B cell (primary cell): Measurements from ENCODE around the gene KIAA0825. TPM values are rescaled to one million over a fixed set of nuclear protein-coding genes. Genes with fewer than 3 reads are reported as not detected.

Source experiments
- ATAC-seq: fragments of 200-7000 bp; cut with Tn5 transposase; one replicate; pipeline ENCODE4 v1.10.0; 2021; ENCODE audit warnings: low read depth, mild to moderate bottlenecking, moderate number of reproducible peaks, moderate library complexity
- CTCF ChIA-PET: fragments of 350-600 bp; sonication (Branson Sonifier 250); formaldehyde crosslinking; loops from one replicate; lab custom pipeline; 2021; ENCODE audit warnings: antibody characterized with exemption, inconsistent platforms; lab: Charles Lee
- POLR2A ChIA-PET: fragments of 350-600 bp; sonication (Branson Sonifier 250); formaldehyde crosslinking; loops from one replicate; lab custom pipeline; 2021; ENCODE audit warnings: antibody characterized with exemption; lab: Charles Lee
- DNase-seq: peaks from one replicate; pipeline ENCODE4 v3.0.0; 2013
- H2AFZ ChIP-seq: 2 replicates; pipeline ENCODE4 v1.6.1; 2012; ENCODE audit warnings: mild to moderate bottlenecking, low read depth, low read length; ENCODE audit not compliant: insufficient read depth, poor library complexity, severe bottlenecking
- H3K27ac ChIP-seq, 2 donors: 1 replicate in 1 of 2; 2 replicates in 1 of 2; pipeline ENCODE4 v1.5.1; 2012 to 2013; ENCODE audit warnings: low read length in 2 of 2, mild to moderate bottlenecking in 2 of 2, moderate library complexity in 1 of 2
- H3K27me3 ChIP-seq, 4 experiments: fragments of 200-600 bp in 1 of 4; sonication (generic) in 1 of 4; replicated peaks in 1 of 4; 1 replicate in 2 of 4; 2 replicates in 2 of 4; pipeline versions ENCODE4 v1.6.1 to v1.7.0; 2013 to 2016; ENCODE audit warnings: low read length in 3 of 4, mild to moderate bottlenecking in 2 of 4, mixed read lengths in 1 of 4, moderate library complexity in 1 of 4; ENCODE audit not compliant: insufficient read depth in 4 of 4, control insufficient read depth in 3 of 4; ENCODE audit errors: control extremely low read depth in 1 of 4
- H3K36me3 ChIP-seq, 2 experiments: replicated peaks in 1 of 2; 1 replicate in 1 of 2; 2 replicates in 1 of 2; pipeline versions ENCODE4 v1.6.1 to v1.7.1; 2013; ENCODE audit warnings: low read length in 1 of 2; ENCODE audit not compliant: insufficient read depth in 2 of 2, control insufficient read depth in 1 of 2; ENCODE audit errors: control extremely low read depth in 1 of 2, extremely low read depth in 1 of 2
- H3K4me1 ChIP-seq, 2 donors: fragments of 200-600 bp in 1 of 2; sonication (generic) in 1 of 2; 1 replicate in 1 of 2; 2 replicates in 1 of 2; pipeline versions ENCODE4 v1.5.1 to v1.6.1; 2013 to 2017; ENCODE audit warnings: low read length in 2 of 2; ENCODE audit not compliant: control insufficient read depth in 2 of 2, insufficient read depth in 2 of 2
- H3K4me2 ChIP-seq: replicated peaks from 2 replicates; pipeline ENCODE3; 2012; ENCODE audit warnings: mild to moderate bottlenecking, low read depth, low read length; ENCODE audit not compliant: poor library complexity, severe bottlenecking
- H3K4me3 ChIP-seq, 5 experiments: fragments of 200-600 bp in 1 of 5; sonication (generic) in 1 of 5; 1 replicate in 3 of 5; 2 replicates in 2 of 5; pipeline versions ENCODE4 v1.5.1 to v1.7.0; 2011 to 2016; ENCODE audit warnings: low read length in 4 of 5, mild to moderate bottlenecking in 4 of 5, low read depth in 2 of 5, control low read depth in 1 of 5, moderate library complexity in 1 of 5; ENCODE audit not compliant: insufficient read depth in 1 of 5; ENCODE audit errors: control extremely low read depth in 1 of 5, extremely low read depth in 1 of 5
- H3K79me2 ChIP-seq: fragments of 200-600 bp; sonication (generic); one replicate; pipeline ENCODE4 v1.6.0; 2016; ENCODE audit warnings: low read length; ENCODE audit not compliant: control insufficient read depth, insufficient read depth
- H3K9ac ChIP-seq: fragments of 200-600 bp; sonication (generic); 2 replicates; pipeline ENCODE4 v1.6.1; 2017; ENCODE audit warnings: mild to moderate bottlenecking, low read length, moderate library complexity
- H3K9me3 ChIP-seq, 3 donors: one replicate each; pipeline versions ENCODE4 v1.6.1 to v1.7.1; 2013; ENCODE audit warnings: low read length in 2 of 3; ENCODE audit not compliant: control insufficient read depth in 2 of 3, insufficient read depth in 1 of 3; ENCODE audit errors: control extremely low read depth in 1 of 3
- H4K20me1 ChIP-seq: 2 replicates; pipeline ENCODE4 v1.6.0; 2012; ENCODE audit warnings: mild to moderate bottlenecking, low read length; ENCODE audit not compliant: insufficient read depth, control insufficient read depth, poor library complexity, severe bottlenecking
- H3K27ac Mint-ChIP-seq: one replicate; pipeline ENCODE4 v1.8.0; 2021; ENCODE audit warnings: mixed read lengths
- H3K27me3 Mint-ChIP-seq: one replicate; pipeline ENCODE4 v1.8.0; 2021; ENCODE audit warnings: mixed read lengths
- H3K4me1 Mint-ChIP-seq: one replicate; pipeline ENCODE4 v1.8.0; 2021; ENCODE audit warnings: mixed read lengths
- H3K4me3 Mint-ChIP-seq: one replicate; pipeline ENCODE4 v1.8.0; 2021; ENCODE audit warnings: mixed read lengths
- H3K9me3 Mint-ChIP-seq: one replicate; pipeline ENCODE4 v1.8.0; 2022; ENCODE audit warnings: mixed read lengths; ENCODE audit not compliant: insufficient read depth
- CTCF ChIP-seq: fragments of 200-600 bp; IDR thresholded peaks from one replicate; pipeline ENCODE4 v1.8.0; 2022; ENCODE audit warnings: antibody characterized with exemption, mild to moderate bottlenecking
- EZH2 ChIP-seq: IDR thresholded peaks from 2 replicates; pipeline ENCODE4 v1.6.1; 2012; ENCODE audit warnings: borderline replicate concordance, low read depth, mild to moderate bottlenecking, moderate library complexity, low read length; ENCODE audit not compliant: insufficient read depth, poor library complexity, severe bottlenecking
- WGBS: methylation state at CpG from one replicate; pipeline ENCODE4 v1.1.5; 2013; ENCODE audit warnings: missing lambda C conversion rate; ENCODE audit not compliant: insufficient coverage; 5-methylcytosine and 5-hydroxymethylcytosine counted together
- intact Hi-C: fragments of 100-400 bp; cut with micrococcal nuclease; formaldehyde crosslinking; loops from one replicate; pipeline ENCODE4 v1.10.0; 2022
- polyA plus RNA-seq: library from polyadenylated mRNA; depleted of rRNA; stranded (reverse); fragments of >200 nt; gene quantifications from 2 replicates; pipeline ENCODE4 v1.2.3, GENCODE V29; 2012
- total RNA-seq, 2 donors: library from RNA; stranded (reverse); fragments of 120-200 nt in 1 of 2; gene quantifications; 1 replicate in 1 of 2; 2 replicates in 1 of 2; pipeline versions ENCODE4 v1.2.3 to v1.2.4, GENCODE V29; 2013 to 2022

KIAA0825 gene
- total and polyA plus RNA-seq, 2 donors (not counting 1 experiment from before 2014, with no cell fraction given) = 0.43 to 2.7 TPM

- Histone ChIP-seq H4K20me1 (no peaks in the 10 kb centered on the region), H3K9me3 (no peaks in the 10 kb centered on the region), H2AFZ (no peak overlapping the region), H3K4me1 (no peaks in the 10 kb centered on the region), H3K79me2 (no peaks in the 10 kb centered on the region), H3K4me2 (no peak overlapping the region), H3K36me3 (no peaks in the 10 kb centered on the region), H3K9ac (no peak overlapping the region), H3K27ac (no peak overlapping the region), H3K27me3 (no peaks in the 10 kb centered on the region), H3K4me3 (no peak overlapping the region)
- H3K27ac Mint-ChIP-seq = no peak overlapping the region
- no peak for DNase-seq
- intact Hi-C loops = no loop called here
- no peak for ATAC-seq
- WGBS = 100% methylated on average over 1 of the region's 2 CpGs
- no peaks in the 10 kb centered on the region for H3K4me1 Mint-ChIP-seq
- peaks cover 3% of the 10 kb centered on the region for H3K27me3 Mint-ChIP-seq
- TF ChIP-seq EZH2 = no peak
- TF ChIP-seq CTCF = no peak
- H3K9me3 Mint-ChIP-seq = no peaks in the 10 kb centered on the region
- H3K4me3 Mint-ChIP-seq = no peak overlapping the region
- CTCF ChIA-PET = no interaction called here
- POLR2A ChIA-PET = no interaction called here
Observed at GRCh38 chr5:94217216-94217615, 401.2 kb downstream of the KIAA0825 start.

- Mint-ChIP-seq H3K27me3 (peaks cover 13% of the 10 kb centered on the region), H3K27ac (no peak overlapping the region), H3K4me3 (no peak overlapping the region), H3K4me1 (no peaks in the 10 kb centered on the region), H3K9me3 (no peaks in the 10 kb centered on the region)
- H3K9me3 ChIP-seq = no peaks in the 10 kb centered on the region
- no peak overlapping the region for H3K9ac ChIP-seq
- POLR2A ChIA-PET = no interaction called here
- no peaks in the 10 kb centered on the region for H3K4me1 ChIP-seq
- no peak for DNase-seq
- H3K4me2 ChIP-seq = no peak overlapping the region
- TF ChIP-seq EZH2 (no peak), CTCF (no peak)
- H2AFZ ChIP-seq = no peak overlapping the region
- H3K4me3 ChIP-seq = no peak overlapping the region
- WGBS = no CpG with 5 or more reads among the region's 1 CpG
- no peaks in the 10 kb centered on the region for H3K36me3 ChIP-seq
- peaks cover 0 to 3% (median 0%) of the 10 kb centered on the region in 4 experiments for H3K27me3 ChIP-seq
- H4K20me1 ChIP-seq = no peaks in the 10 kb centered on the region
- intact Hi-C loops = no loop called here
- CTCF ChIA-PET = no interaction called here
- no peak overlapping the region for H3K27ac ChIP-seq
- no peak for ATAC-seq
- no peaks in the 10 kb centered on the region for H3K79me2 ChIP-seq
Observed at GRCh38 chr5:94212476-94212875, 405.9 kb downstream of the KIAA0825 start.
